ENCODE results near the gene HGS. TPM values are rescaled to one million over a fixed set of nuclear protein-coding genes. Genes with fewer than 3 reads are reported as not detected.

HGS gene
- total RNA-seq, 4 donors from 2014 or later: 91.0 to 181 (median 107) TPM

DNA sequence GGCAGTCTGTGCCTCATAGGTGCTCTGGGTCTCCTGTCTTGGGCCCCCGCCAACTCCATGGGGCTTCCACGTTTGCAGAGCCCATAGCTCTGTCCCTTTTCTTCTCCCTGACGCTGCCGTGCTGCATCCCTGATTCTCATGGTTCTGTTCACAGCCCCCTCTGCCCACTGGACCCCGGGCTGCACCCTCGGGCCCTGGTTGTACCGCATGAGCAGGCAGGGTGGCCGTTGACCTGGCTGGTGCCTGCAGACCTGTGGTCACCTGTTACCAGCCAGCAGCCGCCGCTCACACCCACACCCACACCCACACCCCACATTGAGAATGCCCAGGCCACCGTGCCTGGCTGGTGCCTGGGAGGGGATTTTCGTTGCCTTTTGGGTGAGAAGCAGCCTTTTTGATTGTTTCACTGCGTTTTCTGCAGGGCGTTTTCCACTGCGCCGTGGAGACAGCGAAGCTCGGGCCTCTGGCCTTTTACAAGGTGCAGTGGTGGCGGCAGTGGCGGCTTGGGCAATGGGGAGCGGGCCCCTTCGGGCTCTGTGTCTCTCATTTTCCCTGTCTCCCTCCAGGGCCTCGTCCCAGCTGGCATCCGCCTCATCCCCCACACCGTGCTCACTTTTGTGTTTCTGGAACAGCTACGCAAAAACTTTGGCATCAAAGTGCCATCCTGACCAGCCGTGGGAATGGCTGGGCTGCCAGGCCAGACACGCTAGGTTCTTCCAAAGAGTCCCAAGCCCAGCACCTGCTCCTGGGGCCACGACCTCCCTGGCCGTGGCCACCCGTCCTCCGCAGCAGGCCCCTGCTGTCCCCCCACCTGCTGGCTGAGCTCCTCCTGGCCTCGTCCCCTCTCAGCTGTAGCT lies 35.8 kb downstream of the HGS start:
- no peak for TF ChIP-seq POLR2AphosphoS5 (IDR thresholded peaks at IDR 0.05)
- TF ChIP-seq EP300 (IDR thresholded peaks at IDR 0.05): no peak
- TF ChIP-seq, protein P1, sequence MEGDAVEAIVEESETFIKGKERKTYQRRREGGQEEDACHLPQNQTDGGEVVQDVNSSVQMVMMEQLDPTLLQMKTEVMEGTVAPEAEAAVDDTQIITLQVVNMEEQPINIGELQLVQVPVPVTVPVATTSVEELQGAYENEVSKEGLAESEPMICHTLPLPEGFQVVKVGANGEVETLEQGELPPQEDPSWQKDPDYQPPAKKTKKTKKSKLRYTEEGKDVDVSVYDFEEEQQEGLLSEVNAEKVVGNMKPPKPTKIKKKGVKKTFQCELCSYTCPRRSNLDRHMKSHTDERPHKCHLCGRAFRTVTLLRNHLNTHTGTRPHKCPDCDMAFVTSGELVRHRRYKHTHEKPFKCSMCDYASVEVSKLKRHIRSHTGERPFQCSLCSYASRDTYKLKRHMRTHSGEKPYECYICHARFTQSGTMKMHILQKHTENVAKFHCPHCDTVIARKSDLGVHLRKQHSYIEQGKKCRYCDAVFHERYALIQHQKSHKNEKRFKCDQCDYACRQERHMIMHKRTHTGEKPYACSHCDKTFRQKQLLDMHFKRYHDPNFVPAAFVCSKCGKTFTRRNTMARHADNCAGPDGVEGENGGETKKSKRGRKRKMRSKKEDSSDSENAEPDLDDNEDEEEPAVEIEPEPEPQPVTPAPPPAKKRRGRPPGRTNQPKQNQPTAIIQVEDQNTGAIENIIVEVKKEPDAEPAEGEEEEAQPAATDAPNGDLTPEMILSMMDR (IDR thresholded peaks at IDR 0.05): no peak
- TF ChIP-seq POLR2A (IDR thresholded peaks at IDR 0.05): no peak
- WGBS: 86% methylated on average over 32 of the region's 33 CpGs
- Histone ChIP-seq H3K9me3 (no peaks in the 10 kb centered on the region), H3K4me3 (no peak overlapping the region), H3K4me1 (peaks cover 50% of the 10 kb centered on the region), H3K27ac (no peak overlapping the region), H3K27me3 (no peaks in the 10 kb centered on the region), H3K36me3 (peaks cover 34% of the 10 kb centered on the region)
- no peak for DNase-seq (ENCODE audit: low spot score in 2 of 2)

DNA sequence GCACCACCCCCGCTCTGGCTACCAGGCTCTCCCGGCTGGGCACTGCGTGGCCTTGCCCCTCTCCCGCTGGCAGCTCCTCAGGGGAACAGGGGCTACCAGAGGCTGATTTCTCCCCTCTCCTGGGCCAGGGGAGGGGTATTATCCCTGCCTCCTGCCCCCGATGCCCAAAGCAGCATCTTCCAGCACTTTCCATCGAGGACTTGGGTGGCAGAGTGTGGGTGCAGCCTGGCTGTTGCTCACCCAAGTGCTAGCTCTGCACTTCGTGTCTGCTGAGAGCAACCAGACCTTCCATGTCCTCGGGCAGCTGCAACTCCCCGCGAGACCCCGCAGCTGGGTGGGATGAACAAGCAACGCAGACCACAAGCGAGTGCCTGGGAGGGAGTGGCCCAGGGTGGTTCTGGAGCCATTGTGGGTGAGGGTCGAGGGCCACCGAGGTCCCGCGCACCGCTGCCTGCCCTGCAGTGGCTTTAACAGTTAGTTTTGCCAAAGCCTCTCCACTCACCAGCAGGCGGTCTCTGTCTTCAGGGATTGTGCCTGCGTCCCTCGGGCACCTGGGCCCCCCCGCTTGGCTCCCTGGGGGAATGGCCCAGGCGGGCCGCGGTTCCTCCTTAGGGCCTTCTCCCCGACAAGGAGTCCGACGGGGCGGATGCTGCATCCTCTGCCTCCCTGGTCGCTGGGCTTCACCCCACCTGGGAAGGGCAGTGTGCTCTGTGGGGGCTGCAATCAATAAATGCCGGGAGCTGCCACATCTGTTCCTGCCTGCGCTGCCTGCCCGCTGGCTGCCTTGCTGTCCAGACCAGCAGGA lies 36.7 kb downstream of the HGS start:
- Histone ChIP-seq H3K9me3 (no peaks in the 10 kb centered on the region), H3K4me3 (no peak overlapping the region), H3K36me3 (peaks cover 30% of the 10 kb centered on the region), H3K27me3 (no peaks in the 10 kb centered on the region), H3K27ac (no peak overlapping the region), H3K4me1 (peaks cover 45% of the 10 kb centered on the region)
- 89% methylated on average over 21 of the region's 33 CpGs for WGBS
- TF ChIP-seq POLR2A (IDR thresholded peaks at IDR 0.05) (no peak), EP300 (IDR thresholded peaks at IDR 0.05) (no peak), POLR2AphosphoS5 (IDR thresholded peaks at IDR 0.05) (no peak)
- TF ChIP-seq, protein P1 (IDR thresholded peaks at IDR 0.05): no peak
- peak in 1 of 2 donors; percentile 61 for DNase-seq (ENCODE audit: low spot score in 2 of 2)

DNA sequence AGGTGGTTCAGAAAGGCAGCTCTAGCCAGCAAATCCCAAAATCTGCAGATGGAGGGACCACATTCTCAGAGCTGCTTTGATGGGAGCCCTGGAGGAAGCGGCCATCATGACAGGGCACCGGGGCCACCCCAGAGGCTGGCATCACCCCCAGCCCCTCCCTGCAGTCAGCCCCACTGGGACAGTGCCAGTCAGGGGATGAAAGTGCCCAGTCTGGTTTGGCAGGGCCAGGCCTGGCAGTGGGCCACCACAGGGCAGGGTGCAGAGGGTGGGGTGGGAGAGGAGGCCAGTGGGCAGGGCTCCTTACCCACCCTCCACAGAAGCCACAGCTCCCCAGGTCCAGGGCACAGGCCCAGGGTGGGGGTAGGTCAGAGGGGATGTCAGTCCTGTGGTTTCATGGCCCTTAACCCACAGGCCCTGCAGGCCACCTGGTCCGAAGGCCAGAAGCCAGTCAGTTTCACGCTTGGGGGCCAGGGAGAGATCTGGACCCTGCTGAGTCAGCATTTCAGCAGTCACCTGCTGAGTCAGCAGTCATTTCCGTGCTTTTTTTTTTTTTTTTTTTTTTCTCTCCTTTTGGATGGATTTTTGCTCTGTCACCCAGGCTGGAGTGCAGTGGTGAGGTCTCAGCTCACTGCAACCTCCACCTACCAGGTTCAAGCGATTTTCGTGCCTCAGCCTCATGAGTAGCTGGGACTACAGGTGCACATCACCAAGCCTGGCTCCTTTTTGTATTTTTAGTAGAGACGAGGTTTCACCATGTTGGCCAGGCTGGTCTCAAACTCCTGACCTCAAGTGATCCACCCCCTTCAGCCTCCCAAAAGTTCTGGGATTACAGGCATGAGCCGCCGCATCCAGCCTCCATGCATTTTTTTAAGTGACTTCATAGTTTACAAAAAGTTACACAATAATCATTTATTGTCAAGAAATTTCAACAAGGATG lies 38.6 kb downstream of the HGS start:
- peak in 1 of 2 donors; percentile 83 for DNase-seq (ENCODE audit: low spot score in 2 of 2)
- TF ChIP-seq POLR2A (IDR thresholded peaks at IDR 0.05) (no peak), EP300 (IDR thresholded peaks at IDR 0.05) (no peak), POLR2AphosphoS5 (IDR thresholded peaks at IDR 0.05) (peak in 2 of 3 donors; percentile 59 to 74)
- TF ChIP-seq, protein P1 (IDR thresholded peaks at IDR 0.05): no peak
- 35% methylated on average over 8 of the region's 10 CpGs for WGBS
- H3K9me3 ChIP-seq: no peaks in the 10 kb centered on the region
- H3K36me3 ChIP-seq: peaks cover 20% of the 10 kb centered on the region
- no peaks in the 10 kb centered on the region for H3K27me3 ChIP-seq
- H3K4me1 ChIP-seq: peaks cover 40% of the 10 kb centered on the region
- no peak overlapping the region for H3K4me3 ChIP-seq
- H3K27ac ChIP-seq: peak overlapping the region; percentile 76

DNA sequence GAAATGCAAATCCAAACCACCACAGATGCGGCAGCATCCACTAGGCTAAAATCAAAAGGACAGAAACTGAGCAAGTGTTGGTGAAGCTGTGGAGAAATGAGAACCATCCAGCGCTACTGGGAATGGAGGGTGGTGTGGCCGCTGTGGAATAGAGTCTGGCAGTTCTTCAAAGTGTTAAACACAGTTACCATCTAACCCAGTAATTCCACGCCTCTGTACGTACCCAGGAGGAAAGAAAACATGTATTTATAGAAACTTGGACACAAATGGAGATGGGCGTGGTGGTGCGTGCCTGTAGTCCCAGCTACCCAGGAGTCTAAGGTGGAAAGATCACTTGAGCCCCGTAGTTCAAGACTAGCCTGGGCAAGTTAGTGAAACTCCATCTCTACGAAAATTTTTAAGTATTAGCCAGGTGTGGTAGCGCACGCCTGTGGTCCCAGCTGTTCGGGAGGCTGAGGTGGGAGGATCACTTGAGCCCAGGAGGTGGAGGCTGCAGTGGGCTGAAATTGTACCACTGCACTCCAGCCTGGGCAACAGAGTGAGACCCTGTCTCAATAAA lies 39.9 kb downstream of the HGS start:
- H3K4me3 ChIP-seq: no peak overlapping the region
- 23% methylated on average over 12 of the region's 12 CpGs for WGBS
- TF ChIP-seq POLR2AphosphoS5 (IDR thresholded peaks at IDR 0.05): peak in 1 of 3 donors; percentile 1
- no peak for TF ChIP-seq POLR2A (IDR thresholded peaks at IDR 0.05)

DNA sequence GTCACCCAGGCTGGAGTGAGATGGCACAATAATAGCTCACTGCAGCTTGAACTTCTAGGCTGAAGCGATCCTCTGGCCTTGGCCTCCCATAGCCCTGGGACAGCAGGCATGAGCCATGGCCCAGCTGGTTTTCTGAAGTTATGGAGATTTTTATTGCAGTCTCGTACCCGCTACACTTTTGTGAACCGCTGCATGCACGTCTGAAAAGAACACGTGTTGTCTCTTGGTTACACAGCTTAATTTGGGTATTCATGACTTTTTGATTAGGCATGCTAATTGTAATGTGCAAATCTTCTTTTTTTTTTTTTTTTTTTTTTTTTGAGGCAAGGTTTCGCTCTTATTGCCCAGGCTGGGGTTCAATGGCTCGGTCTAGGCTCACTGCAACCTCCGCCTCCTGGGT lies 41.6 kb downstream of the HGS start:
- H3K4me3 ChIP-seq: no peak overlapping the region
- no peak for DNase-seq (ENCODE audit: low spot score in 2 of 2)
- H3K9me3 ChIP-seq: no peaks in the 10 kb centered on the region
- H3K27ac ChIP-seq: peak overlapping the region; percentile 69
- peaks cover 41% of the 10 kb centered on the region for H3K4me1 ChIP-seq
- 48% methylated on average over 8 of the region's 9 CpGs for WGBS
- H3K36me3 ChIP-seq: no peaks in the 10 kb centered on the region
- TF ChIP-seq EP300 (IDR thresholded peaks at IDR 0.05) (no peak), POLR2A (IDR thresholded peaks at IDR 0.05) (no peak), POLR2AphosphoS5 (IDR thresholded peaks at IDR 0.05) (no peak)
- TF ChIP-seq, protein P1 (IDR thresholded peaks at IDR 0.05): no peak
- H3K27me3 ChIP-seq: peaks cover 3% of the 10 kb centered on the region

More for the DNA sequence above, 39.9 kb downstream of the HGS start:
- no peak for DNase-seq (ENCODE audit: low spot score in 2 of 2)
- no peaks in the 10 kb centered on the region for H3K27me3 ChIP-seq
- peak overlapping the region; percentile 76 for H3K27ac ChIP-seq
- H3K9me3 ChIP-seq: no peaks in the 10 kb centered on the region
- peaks cover 40% of the 10 kb centered on the region for H3K4me1 ChIP-seq
- H3K36me3 ChIP-seq: peaks cover 8% of the 10 kb centered on the region
